Liver (tissue), 9 donors: ENCODE measurements around the gene ABCC2. TPM values are rescaled to one million over a fixed set of nuclear protein-coding genes. Genes with fewer than 3 reads are reported as not detected.

Experiments
- DNase-seq: peaks from one replicate; pipeline ENCODE4 v3.0.0-alpha.2; 2017; ENCODE audit warnings: low spot score
- H3K27ac ChIP-seq, 2 donors: one replicate each; pipeline ENCODE4 v1.7.0; 2013; ENCODE audit warnings: inconsistent platforms in 2 of 2, low read length in 2 of 2, control low read depth in 1 of 2, low read depth in 1 of 2, mild to moderate bottlenecking in 1 of 2
- H3K27me3 ChIP-seq, 4 donors: one replicate each; pipeline versions ENCODE4 v1.6.1 to v1.7.0; 2013; ENCODE audit warnings: low read length in 3 of 4, inconsistent platforms in 1 of 4, mild to moderate bottlenecking in 1 of 4, moderate library complexity in 1 of 4; ENCODE audit not compliant: control insufficient read depth in 4 of 4, insufficient read depth in 4 of 4
- H3K36me3 ChIP-seq, 4 donors: one replicate each; pipeline versions ENCODE4 v1.6.1 to v1.7.0; 2013; ENCODE audit warnings: low read length in 3 of 4, mild to moderate bottlenecking in 3 of 4, low read depth in 1 of 4, moderate library complexity in 1 of 4; ENCODE audit not compliant: control insufficient read depth in 4 of 4, insufficient read depth in 3 of 4
- H3K4me1 ChIP-seq, 4 donors: one replicate each; pipeline versions ENCODE4 v1.6.1 to v1.7.0; 2013; ENCODE audit warnings: low read length in 3 of 4, mild to moderate bottlenecking in 3 of 4, moderate library complexity in 1 of 4; ENCODE audit not compliant: control insufficient read depth in 4 of 4, insufficient read depth in 4 of 4
- H3K4me3 ChIP-seq, 3 donors: one replicate each; pipeline versions ENCODE4 v1.6.1 to v1.7.0; 2013; ENCODE audit warnings: low read length in 3 of 3, control low read depth in 1 of 3, low read depth in 1 of 3, mild to moderate bottlenecking in 1 of 3
- H3K9ac ChIP-seq, 2 donors: one replicate each; pipeline ENCODE4 v1.7.0; 2013; ENCODE audit warnings: low read length in 2 of 2, mild to moderate bottlenecking in 2 of 2, moderate library complexity in 2 of 2, control low read depth in 1 of 2, low read depth in 1 of 2
- H3K9me3 ChIP-seq, 4 donors: one replicate each; pipeline versions ENCODE4 v1.6.1 to v1.7.0; 2013; ENCODE audit warnings: low read length in 3 of 4; ENCODE audit not compliant: control insufficient read depth in 4 of 4
- ATF3 ChIP-seq: IDR thresholded peaks from 2 replicates; pipeline ENCODE4 v1.6.1; 2016; ENCODE audit warnings: antibody characterized with exemption
- FOXA1 ChIP-seq: IDR thresholded peaks from 2 replicates; pipeline ENCODE4 v1.6.1; 2016; ENCODE audit warnings: antibody characterized with exemption
- FOXA2 ChIP-seq: IDR thresholded peaks from 2 replicates; pipeline ENCODE4 v1.6.1; 2016; ENCODE audit warnings: antibody characterized with exemption
- GABPA ChIP-seq, 2 donors: IDR thresholded peaks in 1 of 2; conservative IDR thresholded peaks in 1 of 2; 2 replicates each; pipeline ENCODE4 v1.6.1; 2016; ENCODE audit warnings: antibody characterized with exemption in 2 of 2, mild to moderate bottlenecking in 1 of 2, moderate library complexity in 1 of 2
- HNF4A ChIP-seq, 2 donors: conservative IDR thresholded peaks; 2 replicates each; pipeline ENCODE4 v1.6.1; 2016; ENCODE audit warnings: antibody characterized with exemption in 2 of 2, mild to moderate bottlenecking in 2 of 2
- HNF4G ChIP-seq: IDR thresholded peaks from 2 replicates; pipeline ENCODE4 v1.6.1; 2016; ENCODE audit warnings: antibody characterized with exemption
- JUND ChIP-seq, 2 donors: IDR thresholded peaks; 2 replicates each; pipeline ENCODE4 v1.6.1; 2016; ENCODE audit warnings: antibody characterized with exemption in 2 of 2
- NR2F2 ChIP-seq: IDR thresholded peaks from 2 replicates; pipeline ENCODE4 v1.6.1; 2016; ENCODE audit warnings: antibody characterized with exemption
- RAD21 ChIP-seq, 2 donors: IDR thresholded peaks; 2 replicates each; pipeline ENCODE4 v1.6.1; 2016; ENCODE audit warnings: antibody characterized with exemption in 2 of 2, mild to moderate bottlenecking in 2 of 2
- RXRA ChIP-seq, 2 donors: IDR thresholded peaks; 2 replicates each; pipeline ENCODE4 v1.6.1; 2017 to 2018; ENCODE audit warnings: antibody characterized with exemption in 2 of 2, mild to moderate bottlenecking in 1 of 2
- SP1 ChIP-seq: IDR thresholded peaks from 2 replicates; pipeline ENCODE4 v1.6.1; 2018; ENCODE audit warnings: antibody characterized with exemption, mild to moderate bottlenecking
- TAF1 ChIP-seq: conservative IDR thresholded peaks from 2 replicates; pipeline ENCODE4 v1.6.1; 2016; ENCODE audit warnings: antibody characterized with exemption, mild to moderate bottlenecking
- YY1 ChIP-seq: IDR thresholded peaks from 2 replicates; pipeline ENCODE4 v1.6.1; 2016; ENCODE audit warnings: antibody characterized with exemption, mild to moderate bottlenecking
- ZBTB33 ChIP-seq: IDR thresholded peaks from 2 replicates; pipeline ENCODE4 v1.6.1; 2016; ENCODE audit warnings: antibody characterized with exemption
- WGBS: extraction: QIAGEN DNeasy Blood & Tissue Kit; methylation state at CpG from one replicate; pipeline ENCODE4 v1.1.7; 2013; 5-methylcytosine and 5-hydroxymethylcytosine counted together
- polyA plus RNA-seq, 2 donors: library from polyadenylated mRNA; stranded (reverse) in 1 of 2; unstranded in 1 of 2; fragments of 200-250 nt in 1 of 2; fragments of >200 nt in 1 of 2; fragmentation: Nextera tagmentation in 1 of 2; extraction: Ambion mirVana in 1 of 2; gene quantifications; one replicate each; pipeline versions ENCODE4 v1.2.1 to v1.2.3, GENCODE V29; 2013 to 2015
- total RNA-seq, 2 donors: library from RNA; depleted of rRNA; stranded (reverse); fragments of >200 nt; gene quantifications; one replicate each; pipeline ENCODE4 v1.2.3, GENCODE V29; 2014
- TF ChIP-seq, protein P1 (sequence below): fragments of 150-350 bp; IDR thresholded peaks from 2 replicates; pipeline ENCODE4 v1.5.1; 2017; ENCODE audit warnings: improper control_type of control experiment, low read depth, low read length; ENCODE audit not compliant: missing input control
- TF ChIP-seq, protein P2 (sequence below): IDR thresholded peaks from 2 replicates; pipeline ENCODE4 v1.6.1; 2016; ENCODE audit warnings: antibody characterized with exemption, mild to moderate bottlenecking
- TF ChIP-seq, protein P3 (sequence below): IDR thresholded peaks from 2 replicates; pipeline ENCODE4 v1.6.1; 2016; ENCODE audit warnings: antibody characterized with exemption
- donor health status: healthy.
- donor health status: healthy.
- donor health status: healthy.
- donor health status: healthy.
- donor health status: healthy.

ABCC2 gene
- total and polyA plus RNA-seq, 4 donors = 45.6 to 234 (median 70.1) TPM

- TF ChIP-seq GABPA (IDR thresholded peaks at IDR 0.05 in 1 of 2, conservative IDR thresholded peaks at IDR 0.05 in 1 of 2) (no peak), FOXA1 (no peak), RXRA (IDR thresholded peaks at IDR 0.05) (no peak), SP1 (no peak)
Observed at GRCh38 chr10:99806091-99806490, 23.7 kb downstream of the ABCC2 start (continued).

DNA sequence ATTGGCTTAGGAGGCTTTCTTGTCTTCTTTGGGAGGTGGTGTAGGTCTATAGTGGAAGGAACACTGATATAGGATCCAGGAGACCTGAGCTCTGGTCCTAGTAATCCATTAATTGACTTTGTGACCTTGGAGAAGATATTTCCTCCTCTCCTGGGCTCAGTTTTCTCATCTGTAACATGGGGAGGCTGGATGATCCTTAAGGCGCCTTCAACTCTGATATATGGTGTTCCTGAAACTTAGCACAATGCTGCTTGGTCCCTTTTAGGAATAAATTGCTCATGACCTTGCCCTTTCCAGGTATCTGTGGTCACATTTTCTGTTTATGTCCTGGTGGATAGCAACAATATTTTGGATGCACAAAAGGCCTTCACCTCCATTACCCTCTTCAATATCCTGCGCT lies 25.3 kb downstream of the ABCC2 start:
- Histone ChIP-seq H3K27ac (no peak overlapping the region), H3K9me3 (no peaks in the 10 kb centered on the region), H3K36me3 (peaks cover 19 to 92% (median 86%) of the 10 kb centered on the region in 4 donors), H3K4me1 (no peaks in the 10 kb centered on the region), H3K4me3 (no peak overlapping the region), H3K9ac (no peak overlapping the region), H3K27me3 (no peaks in the 10 kb centered on the region)
- WGBS = 98% methylated on average over 2 of the region's 2 CpGs
- TF ChIP-seq JUND (IDR thresholded peaks at IDR 0.05) (no peak), ATF3 (no peak), YY1 (no peak)
- no peak for DNase-seq

- H3K4me1 ChIP-seq = no peaks in the 10 kb centered on the region
- no peak overlapping the region for H3K9ac ChIP-seq
- no peak overlapping the region for H3K27ac ChIP-seq
- no peaks in the 10 kb centered on the region for H3K27me3 ChIP-seq
- DNase-seq = no peak
- peaks cover 19 to 94% (median 85%) of the 10 kb centered on the region in 4 donors for H3K36me3 ChIP-seq
- no peaks in the 10 kb centered on the region for H3K9me3 ChIP-seq
- TF ChIP-seq ZBTB33 (no peak), RAD21 (IDR thresholded peaks at IDR 0.05) (no peak), YY1 (no peak), NR2F2 (no peak), JUND (IDR thresholded peaks at IDR 0.05) (no peak), FOXA1 (no peak), SP1 (no peak), GABPA (IDR thresholded peaks at IDR 0.05 in 1 of 2, conservative IDR thresholded peaks at IDR 0.05 in 1 of 2) (no peak), TAF1 (no peak), FOXA2 (no peak), RXRA (IDR thresholded peaks at IDR 0.05) (no peak), HNF4A (conservative IDR thresholded peaks at IDR 0.05) (no peak), ATF3 (no peak), HNF4G (no peak)
- TF ChIP-seq, protein P1, sequence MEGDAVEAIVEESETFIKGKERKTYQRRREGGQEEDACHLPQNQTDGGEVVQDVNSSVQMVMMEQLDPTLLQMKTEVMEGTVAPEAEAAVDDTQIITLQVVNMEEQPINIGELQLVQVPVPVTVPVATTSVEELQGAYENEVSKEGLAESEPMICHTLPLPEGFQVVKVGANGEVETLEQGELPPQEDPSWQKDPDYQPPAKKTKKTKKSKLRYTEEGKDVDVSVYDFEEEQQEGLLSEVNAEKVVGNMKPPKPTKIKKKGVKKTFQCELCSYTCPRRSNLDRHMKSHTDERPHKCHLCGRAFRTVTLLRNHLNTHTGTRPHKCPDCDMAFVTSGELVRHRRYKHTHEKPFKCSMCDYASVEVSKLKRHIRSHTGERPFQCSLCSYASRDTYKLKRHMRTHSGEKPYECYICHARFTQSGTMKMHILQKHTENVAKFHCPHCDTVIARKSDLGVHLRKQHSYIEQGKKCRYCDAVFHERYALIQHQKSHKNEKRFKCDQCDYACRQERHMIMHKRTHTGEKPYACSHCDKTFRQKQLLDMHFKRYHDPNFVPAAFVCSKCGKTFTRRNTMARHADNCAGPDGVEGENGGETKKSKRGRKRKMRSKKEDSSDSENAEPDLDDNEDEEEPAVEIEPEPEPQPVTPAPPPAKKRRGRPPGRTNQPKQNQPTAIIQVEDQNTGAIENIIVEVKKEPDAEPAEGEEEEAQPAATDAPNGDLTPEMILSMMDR = no peak
- TF ChIP-seq, protein P2, sequence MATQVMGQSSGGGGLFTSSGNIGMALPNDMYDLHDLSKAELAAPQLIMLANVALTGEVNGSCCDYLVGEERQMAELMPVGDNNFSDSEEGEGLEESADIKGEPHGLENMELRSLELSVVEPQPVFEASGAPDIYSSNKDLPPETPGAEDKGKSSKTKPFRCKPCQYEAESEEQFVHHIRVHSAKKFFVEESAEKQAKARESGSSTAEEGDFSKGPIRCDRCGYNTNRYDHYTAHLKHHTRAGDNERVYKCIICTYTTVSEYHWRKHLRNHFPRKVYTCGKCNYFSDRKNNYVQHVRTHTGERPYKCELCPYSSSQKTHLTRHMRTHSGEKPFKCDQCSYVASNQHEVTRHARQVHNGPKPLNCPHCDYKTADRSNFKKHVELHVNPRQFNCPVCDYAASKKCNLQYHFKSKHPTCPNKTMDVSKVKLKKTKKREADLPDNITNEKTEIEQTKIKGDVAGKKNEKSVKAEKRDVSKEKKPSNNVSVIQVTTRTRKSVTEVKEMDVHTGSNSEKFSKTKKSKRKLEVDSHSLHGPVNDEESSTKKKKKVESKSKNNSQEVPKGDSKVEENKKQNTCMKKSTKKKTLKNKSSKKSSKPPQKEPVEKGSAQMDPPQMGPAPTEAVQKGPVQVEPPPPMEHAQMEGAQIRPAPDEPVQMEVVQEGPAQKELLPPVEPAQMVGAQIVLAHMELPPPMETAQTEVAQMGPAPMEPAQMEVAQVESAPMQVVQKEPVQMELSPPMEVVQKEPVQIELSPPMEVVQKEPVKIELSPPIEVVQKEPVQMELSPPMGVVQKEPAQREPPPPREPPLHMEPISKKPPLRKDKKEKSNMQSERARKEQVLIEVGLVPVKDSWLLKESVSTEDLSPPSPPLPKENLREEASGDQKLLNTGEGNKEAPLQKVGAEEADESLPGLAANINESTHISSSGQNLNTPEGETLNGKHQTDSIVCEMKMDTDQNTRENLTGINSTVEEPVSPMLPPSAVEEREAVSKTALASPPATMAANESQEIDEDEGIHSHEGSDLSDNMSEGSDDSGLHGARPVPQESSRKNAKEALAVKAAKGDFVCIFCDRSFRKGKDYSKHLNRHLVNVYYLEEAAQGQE = no peak
- TF ChIP-seq, protein P3, sequence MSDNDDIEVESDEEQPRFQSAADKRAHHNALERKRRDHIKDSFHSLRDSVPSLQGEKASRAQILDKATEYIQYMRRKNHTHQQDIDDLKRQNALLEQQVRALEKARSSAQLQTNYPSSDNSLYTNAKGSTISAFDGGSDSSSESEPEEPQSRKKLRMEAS = no peak
- H3K4me3 ChIP-seq = no peak overlapping the region
Observed at GRCh38 chr10:99808270-99808669, 25.8 kb downstream of the ABCC2 start.
